Esophagus squamous epithelium (tissue), 4 donors: ENCODE measurements around the gene DNAJC10.

ENCODE experiments used
- CTCF ChIP-seq, 6 experiments: fragments of 450-650 bp in 4 of 6; fragments of 200-600 bp in 2 of 6; sonication (generic) in 2 of 6; IDR thresholded peaks; one replicate each; pipeline ENCODE4 v1.5.1; 2016 to 2019; ENCODE audit warnings: antibody characterized with exemption in 6 of 6, mild to moderate bottlenecking in 4 of 6, moderate library complexity in 4 of 6
- POLR2A ChIP-seq, 4 donors: fragments of 450-650 bp; IDR thresholded peaks; one replicate each; pipeline ENCODE4 v1.6.1; 2017; ENCODE audit warnings: antibody characterized with exemption in 4 of 4, mild to moderate bottlenecking in 4 of 4, moderate library complexity in 3 of 4

GRCh38 chr2:182784777-182785176, 68.7 kb downstream of the DNAJC10 start:
- TF ChIP-seq POLR2A (IDR thresholded peaks at IDR 0.05), result no peak
- TF ChIP-seq CTCF (IDR thresholded peaks at IDR 0.05), result peak in 3 of 6 experiments; percentile 24 to 35 (median 29)
